NCI-H524 (cell line): ENCODE measurements around the gene PTPN3.
A peak's percentile ranks its signal among the peaks of the same experiment; 100 is the strongest.

ENCODE experiments used
- DNase-seq, 2 experiments: peaks; one replicate each; lab custom pipeline; 2025; lab: John Stamatoyannopoulos, UW

The PTPN3 gene

DNA sequence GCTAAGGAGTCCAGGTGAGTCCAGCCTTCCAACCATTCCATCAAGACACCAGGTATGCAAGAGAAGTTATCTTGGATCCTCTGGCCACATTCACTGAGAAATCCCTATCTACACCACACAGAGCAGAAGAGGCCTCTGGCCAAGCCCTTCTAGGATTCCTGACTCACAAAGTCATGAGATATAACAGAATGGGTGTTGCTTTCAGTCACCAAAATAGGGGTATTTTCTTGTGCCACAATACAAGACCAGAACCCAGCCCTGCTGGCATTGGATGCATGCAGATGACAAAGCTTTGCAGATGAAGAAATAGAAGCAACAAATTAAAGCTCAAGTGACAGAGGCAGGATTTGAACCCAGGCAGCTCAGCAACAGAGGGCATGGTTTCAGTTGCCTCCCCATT lies 73.5 kb downstream of the PTPN3 start:
- DNase-seq: no peak

DNA sequence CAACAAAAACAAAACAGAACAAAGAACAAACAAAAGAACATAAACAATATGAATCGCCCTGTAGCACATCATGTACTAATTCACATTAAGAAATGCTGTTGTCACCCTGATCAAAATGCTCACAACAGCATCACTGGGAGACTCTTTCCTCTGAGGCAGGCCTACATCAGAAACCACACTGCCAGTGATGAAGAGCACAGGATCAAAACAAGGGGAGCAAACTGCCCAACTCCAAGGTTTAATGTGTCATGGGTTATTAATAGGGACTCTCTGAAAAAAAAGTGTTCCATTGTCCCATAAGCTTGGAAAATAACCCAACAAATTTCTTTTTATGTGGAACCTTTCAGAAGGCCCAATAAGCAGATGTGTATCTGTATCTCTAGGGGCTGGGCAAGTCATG lies 74.2 kb downstream of the PTPN3 start:
- DNase-seq: no peak

DNA sequence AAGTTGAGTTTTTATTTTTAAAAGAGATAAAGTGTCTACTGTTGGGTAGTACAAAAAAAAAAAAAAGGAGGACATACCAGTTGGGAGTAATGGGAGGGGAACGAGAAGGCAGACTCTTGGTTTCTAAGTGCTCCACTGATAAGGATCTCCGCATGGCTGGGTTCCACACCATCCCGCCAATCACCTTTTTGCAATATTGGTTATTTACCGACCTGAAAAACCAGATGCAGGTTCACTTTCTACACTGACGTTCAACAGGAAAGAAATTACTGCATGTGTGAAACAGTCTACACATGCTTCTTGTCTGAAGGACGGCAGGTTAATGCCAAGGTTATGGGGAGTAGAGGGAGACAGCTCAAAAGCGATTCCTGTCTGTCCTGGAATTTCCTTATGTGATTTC lies 75.5 kb downstream of the PTPN3 start:
- DNase-seq: no peak

DNA sequence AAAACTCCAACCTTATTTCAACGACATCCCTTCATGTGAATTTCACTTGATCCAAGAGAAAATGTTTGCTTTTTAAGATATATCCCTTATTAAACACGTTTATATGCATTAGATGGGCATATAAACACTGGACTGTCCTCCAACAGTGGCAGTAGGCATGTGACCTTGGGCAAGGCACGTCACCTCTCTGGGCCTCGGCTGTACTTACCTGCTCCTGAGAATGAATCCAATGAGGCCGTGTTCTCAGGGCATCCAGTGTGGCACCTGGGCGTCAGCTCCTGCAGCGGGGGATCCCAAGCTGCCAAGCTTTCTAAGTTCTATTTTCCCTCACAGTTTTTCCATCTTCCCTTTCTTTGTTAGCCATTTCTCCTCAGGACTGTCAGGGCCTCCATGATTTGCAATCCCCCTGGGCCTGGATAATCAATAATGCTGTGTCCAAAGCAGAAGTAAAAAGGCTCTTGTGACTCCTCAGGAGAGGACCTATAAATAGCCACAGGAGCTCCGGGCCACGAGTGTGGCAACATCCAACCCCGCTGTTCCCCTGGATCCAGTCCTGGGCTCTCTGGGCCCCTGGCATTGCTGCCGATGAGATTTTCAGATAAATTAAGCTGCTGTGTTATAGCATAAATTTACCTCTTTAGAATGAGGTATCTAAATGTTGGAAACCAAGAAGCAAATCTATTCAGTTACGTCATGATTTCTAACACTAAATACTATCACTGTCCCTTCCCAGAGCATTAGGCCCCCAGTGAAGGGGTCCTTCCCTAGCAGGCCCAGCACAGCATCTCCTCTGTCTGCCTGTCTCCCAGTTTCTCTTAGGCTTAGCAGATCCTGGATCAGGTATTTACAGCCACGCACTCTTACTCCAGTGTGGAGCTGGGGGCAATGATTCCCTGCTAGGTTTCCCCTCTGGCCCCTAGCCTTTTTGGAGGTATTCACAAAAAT lies 76.8 kb downstream of the PTPN3 start:
- no peak for DNase-seq

DNA sequence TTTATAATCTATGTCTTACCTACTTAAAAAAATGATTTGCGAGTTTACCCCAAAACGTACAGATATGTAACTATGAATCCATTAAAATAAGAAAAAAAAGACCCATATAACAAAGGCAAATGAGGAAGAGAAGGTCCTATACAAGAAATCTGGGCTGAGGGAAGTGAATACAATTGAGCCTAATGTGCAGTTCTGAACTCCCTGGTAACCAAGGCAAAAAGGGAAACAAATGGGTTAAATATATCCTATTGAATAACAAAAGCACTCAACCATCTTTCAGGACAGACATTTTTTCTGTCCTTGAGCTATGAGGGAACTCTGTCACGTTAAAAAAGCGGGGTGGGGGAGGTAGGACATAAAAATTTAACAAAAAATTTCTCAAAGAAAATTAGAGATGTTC lies 78.6 kb downstream of the PTPN3 start:
- no peak for DNase-seq

DNA sequence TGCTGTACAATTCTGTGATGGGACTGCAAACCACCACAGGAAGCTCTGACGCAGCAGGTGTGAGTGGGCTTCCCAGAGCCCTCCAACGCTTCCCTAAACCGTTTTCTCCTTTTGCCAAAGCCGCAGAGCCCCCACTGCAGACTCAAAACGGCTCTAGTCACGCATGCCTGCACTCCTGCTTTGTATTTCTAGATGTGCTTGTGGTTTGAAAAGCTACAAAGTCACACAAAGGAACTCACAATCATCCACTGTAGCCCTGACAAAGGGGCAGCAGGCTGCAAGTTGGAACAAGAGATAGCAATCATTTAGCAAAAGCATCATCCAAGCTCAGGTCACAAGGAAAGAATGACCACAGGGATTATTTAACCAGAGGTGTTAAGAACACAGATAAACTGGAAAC lies 79.3 kb downstream of the PTPN3 start:
- DNase-seq: no peak

DNA sequence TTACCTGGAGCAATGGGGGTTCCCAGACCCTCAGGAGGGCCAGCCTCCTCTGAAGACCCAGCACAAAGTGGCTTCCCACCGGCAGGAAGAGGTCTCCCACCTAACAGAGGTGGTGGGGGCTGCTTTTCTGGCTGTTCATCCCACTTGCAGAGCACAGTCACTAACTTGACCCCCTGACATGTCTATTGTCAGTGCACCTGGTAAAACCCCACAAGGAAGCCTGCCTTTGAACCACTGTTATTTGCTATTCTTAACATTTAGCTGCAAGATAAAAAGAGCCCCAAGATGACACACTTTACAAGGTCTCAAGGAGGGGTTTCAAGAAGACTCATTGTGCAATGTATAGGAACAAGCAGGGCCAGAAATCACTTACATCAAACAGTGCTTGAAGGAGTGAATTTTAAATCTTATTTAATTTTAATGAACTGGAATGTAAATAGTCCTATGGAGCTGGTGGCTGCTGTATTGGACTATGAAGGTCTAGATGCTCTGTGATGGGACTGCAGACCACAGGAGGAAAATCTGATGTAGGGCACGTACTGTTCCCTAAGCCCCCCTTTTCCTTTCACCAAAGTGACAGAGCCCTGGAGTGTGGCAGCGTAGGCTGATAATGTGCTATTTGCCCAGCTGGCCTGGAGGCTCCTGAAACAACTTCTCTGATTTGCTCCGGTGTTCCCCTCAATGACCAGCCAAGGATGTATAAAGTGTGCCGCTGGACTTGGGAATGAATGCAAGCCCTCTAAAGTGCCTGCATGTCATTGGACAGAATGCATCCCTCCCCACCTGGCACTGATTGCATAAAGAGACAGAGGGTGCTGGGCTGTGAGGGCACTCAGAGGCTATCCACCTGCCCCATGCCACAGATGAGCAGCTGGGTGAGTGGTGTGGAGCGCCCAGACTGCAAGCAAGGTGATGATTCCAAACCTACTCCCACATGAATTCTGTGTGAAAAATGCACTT lies 80.2 kb downstream of the PTPN3 start:
- DNase-seq: peak; percentile 11 to 50

DNA sequence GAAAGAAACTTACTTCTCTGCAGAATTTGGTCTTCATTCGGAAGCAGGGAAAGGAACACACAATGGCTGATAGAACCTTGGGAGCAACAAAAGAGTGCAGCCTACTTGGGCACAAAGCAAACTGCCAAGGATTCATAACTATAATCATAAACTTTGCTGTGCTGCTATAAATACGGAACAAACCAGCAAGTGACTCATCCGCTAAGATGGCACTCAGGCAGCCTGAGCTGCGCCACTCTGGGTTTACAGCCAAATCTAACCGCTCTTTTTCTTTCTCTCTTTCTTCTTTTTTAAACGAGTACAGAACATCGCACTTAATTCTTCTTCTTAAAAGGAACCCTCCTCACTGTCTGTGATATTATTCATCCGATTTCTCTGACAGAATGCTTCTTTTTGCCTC lies 81.1 kb downstream of the PTPN3 start:
- no peak for DNase-seq

DNA sequence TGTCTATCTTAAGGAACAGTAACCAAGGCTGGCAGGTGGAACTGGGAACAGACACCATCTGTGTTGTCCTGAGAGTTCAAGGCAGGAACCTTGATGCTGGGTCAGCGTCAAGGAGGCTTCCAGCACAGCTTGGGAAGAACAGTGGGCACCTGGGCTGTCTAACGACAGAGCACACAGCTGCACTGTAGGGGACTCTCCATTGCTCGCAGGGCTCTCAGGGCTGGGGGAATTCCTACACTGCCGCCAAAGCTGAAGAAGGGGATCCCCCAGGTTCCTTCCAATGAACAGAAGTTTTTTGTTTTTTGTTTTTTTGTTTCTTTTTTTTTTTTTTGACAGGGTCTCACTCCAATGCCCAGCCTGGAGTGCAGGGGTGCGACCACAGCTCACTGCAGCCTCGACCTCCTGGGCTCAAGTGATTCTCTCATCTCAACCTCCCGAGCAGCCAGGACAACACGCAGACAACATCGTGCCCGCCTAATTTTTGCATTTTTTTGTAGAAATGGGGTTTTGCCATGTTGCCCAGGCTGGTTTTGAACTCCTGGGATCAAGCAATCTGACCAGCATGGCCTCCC lies 81.9 kb downstream of the PTPN3 start:
- DNase-seq: no peak

DNA sequence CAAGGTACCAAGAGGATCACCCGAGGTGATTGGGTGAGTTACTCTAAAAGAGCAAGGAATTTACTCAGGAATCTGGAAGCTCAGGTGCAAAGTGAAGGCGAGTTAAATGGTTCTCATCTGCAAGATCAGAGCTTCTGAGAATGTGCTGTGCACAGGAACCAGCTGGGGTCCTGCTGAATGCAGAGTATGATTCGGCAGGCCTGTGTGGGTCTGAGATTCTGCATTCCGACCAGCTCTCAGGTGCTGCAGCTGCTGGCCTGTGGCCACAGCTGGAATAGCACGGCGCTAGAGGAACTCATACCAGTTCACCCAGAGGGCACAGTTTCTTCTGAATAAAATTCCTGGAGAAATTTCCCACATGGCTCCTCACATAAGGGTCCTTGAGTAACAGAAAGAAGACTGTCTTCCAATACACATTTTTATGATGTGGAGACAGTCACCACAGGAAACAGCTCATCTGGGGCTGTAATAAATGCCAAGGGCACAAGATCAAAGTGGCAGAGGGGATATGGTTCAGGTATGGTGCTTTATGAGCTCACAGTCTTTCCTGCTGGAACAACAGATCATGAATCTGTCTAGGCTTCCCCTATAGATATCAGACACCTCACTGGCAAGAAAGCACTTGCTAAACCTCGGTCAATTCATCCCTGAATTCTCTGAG lies 83.9 kb downstream of the PTPN3 start:
- DNase-seq: no peak

DNA sequence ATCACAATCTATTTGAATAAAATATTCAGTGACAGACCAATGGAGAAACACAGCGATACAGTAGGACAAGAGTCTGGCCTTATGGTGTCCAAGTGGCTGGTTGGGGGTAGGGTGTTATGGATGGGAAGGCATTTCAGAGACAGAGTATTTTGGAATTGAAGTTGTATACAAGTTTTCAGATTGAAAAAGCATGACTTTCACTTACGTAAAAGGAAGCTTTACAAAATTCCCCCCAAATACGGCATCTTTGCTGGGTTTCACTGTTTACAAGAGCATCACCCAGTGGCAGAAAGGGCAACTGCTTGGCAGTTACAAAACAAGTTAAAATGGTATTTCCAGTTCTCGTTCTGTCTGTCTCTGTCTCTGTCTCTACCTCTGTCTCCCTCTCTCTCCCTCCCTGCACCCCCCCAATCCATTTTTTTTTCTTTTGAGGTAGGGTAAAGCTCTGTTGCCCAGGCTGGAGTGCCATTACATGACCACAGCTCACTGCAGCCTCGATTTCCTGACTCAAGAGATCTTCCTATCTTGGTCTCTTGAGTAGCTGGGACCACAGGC lies 86.2 kb downstream of the PTPN3 start:
- DNase-seq: peak in 1 of 2 experiments; percentile 67

DNA sequence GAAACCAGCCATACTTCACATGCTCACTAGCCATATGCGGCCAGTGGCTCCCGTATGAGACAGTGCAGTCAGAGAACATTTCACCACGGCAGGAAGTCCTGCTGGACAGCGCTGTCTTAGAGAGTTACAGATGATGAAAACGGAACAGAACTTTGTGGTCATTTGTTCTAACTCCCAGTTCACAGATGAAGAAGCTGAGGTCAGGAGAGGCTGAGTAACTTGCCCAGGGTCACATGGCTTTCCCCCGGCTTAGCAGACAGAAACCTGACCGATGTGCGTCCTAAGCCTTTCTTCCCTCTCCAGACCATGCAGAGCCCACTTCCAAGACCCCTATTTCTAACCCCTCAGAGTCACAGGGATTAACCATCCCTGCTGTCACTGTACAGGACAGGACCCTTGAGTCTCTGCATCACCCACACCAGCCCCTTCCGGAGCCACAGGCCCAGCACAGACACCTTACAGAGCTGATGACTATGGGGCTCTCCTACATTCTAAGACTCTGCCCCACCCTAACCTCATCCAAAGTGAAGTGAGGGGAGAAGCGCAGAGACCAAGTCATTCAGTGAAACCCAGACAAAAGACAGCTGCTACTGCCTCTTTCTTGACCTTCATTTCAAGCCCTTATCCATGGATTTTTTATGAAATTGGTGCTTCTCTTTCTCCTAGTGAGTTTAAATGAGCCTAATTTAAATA lies 86.9 kb downstream of the PTPN3 start:
- no peak for DNase-seq

DNA sequence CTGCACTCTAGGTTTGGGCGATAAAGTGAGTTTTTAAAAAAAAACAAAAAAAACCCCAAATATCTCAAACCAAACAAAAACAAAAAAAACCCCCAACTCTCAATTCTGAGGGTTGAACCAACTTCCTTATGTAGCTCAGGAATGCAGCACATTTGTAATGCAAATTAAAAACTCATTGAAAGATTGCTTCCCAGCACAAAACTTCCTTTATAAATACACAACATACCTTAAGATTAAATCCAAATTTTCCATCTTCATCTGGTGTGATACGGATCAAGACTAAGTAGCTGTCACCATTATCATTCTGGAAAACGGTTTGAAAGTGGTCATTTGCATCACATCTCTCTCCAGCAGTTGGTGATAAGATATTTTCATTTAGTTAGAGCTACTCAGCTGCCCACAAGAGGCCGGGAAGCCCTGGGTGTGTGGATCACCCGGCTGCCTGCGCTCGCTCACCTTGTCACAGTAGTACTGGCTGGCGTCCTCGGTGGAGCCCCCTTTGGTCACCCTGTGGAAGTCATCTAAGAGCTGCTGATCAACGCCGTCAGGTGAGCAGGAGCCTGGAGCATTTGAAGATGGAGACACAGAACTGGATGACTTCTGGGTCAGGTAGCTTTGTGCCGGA lies 88.2 kb downstream of the PTPN3 start:
- no peak for DNase-seq

DNA sequence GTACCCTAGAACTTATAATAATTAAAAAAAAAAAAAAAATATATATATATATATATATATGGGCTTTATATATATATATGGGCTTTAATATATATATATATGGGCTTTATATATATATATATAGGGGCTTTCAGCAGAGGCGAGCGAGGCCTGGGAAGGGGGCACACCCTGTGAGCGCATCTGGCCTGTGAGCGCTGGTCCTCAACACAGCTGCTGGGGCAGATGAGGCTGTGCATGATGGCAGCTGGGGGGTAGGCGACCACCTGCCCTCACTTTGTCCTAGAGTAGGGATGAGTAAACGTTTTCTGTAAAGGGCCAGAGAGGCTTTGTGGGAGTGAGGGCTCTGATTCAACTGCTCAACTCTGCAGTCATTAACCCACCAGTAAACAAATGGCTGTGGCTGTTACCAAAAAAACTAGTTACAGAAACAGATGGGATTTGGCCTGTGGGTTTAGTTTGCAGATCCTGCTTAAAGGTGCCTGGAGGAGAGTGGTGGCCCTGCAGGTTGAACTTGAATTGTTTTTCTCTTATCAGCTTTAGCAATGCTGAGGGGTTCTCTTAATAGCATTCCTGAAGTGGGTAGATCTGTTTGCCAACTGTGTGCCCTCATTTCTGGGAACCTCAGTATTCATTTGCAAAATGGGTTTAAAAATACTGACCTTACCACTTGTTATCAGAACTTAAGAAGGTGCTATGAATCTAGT lies 89.2 kb downstream of the PTPN3 start:
- peak; percentile 38 to 86 for DNase-seq

DNA sequence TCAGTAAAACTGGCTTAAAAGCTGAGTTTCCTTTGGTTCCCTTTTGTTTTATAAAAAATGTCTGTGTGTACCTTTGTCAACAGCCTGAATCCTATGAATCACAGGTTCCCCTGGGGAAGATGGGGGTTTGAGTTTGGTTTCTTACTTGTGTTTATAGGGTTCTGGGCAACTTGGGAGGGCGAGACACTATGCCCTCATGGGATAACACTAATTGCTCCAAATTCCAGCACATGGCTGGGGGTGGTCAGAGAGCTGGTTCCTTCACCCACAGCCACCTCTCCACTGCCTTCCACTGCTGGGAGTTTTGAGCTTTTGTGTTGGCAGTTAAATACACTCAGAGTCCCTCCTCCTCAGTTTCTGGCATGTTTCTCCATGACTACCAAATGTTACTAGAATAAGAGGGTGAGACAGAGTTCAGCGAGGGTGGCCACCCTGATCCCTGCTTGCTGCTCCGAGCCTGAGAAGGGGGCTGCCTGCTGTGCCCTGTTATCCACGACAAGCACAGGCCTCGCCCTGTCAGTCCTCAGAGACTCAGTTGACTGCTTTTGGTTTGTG lies 94.3 kb downstream of the PTPN3 start:
- DNase-seq: no peak

DNA sequence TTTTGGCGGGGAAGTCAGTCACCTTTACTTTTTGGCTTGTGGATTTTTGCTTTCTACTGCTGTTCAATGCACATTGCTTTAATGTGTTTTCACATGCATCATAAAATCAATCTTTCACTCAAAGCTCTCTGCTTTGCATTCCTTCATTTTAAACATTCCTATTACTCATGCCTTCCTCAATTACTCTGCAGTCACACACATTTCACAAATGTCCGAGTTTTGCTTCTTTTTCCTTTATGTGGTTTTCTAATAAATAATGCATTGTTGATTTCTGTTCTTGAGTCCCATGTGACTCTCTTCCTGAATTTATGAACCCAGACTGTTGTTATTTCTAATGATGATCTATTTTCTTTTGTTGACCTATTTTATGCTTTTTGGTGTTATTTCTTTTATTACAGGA lies 95.0 kb downstream of the PTPN3 start:
- DNase-seq: no peak

DNA sequence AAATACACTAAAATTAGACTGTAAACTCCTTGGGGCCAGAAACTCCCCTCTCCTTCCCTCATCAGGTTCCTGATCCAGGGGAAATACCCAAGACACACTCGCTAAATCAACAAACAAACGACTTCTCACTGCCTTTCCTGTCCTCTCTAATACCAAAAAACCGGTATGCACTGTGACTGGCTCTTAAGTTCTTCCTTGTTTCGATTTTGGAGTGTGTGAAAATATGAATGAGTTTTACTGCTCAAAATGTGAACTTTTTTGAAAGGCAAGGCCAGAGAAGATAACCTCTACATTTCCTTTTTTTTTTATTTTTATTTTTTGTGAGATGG lies 96.2 kb downstream of the PTPN3 start:
- DNase-seq: no peak

DNA sequence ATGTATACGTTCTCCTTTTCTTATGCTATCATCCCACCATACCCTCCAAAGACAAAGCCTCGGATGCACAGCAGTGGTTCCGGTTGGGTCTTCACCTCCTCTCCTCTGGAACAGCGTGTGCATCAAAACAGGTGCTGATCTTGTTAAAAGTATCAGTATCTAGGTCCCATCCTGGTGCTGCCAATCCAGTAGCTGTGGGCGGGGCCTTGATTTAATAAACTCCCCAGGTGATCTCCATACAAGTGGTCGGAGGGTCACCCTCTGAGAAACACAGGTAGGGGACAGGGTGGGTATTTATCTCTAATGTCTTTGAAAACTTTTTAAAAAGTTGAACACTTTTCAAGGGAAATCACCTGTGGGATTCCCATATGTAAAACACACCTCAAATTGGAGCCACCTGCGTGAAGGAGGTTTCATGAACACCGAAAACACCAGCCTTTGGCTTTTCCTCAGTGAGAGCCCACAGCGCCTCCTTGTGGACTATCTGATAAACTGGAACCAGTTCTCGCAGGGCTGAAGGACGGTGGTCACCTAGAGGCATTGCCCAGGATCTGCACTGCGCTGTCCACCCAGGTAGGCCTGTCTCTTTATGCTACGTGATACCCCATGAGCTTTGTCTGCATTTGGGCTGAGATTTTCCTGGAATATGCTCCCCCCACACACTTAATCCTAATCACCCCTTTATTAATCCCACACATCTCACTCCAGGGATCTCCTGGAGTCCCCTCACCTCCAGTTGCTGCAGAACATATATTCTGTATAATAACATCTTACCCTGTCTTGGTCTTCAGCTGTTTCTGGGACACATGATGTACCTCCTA lies 96.7 kb downstream of the PTPN3 start:
- DNase-seq: peak; percentile 69 to 88

DNA sequence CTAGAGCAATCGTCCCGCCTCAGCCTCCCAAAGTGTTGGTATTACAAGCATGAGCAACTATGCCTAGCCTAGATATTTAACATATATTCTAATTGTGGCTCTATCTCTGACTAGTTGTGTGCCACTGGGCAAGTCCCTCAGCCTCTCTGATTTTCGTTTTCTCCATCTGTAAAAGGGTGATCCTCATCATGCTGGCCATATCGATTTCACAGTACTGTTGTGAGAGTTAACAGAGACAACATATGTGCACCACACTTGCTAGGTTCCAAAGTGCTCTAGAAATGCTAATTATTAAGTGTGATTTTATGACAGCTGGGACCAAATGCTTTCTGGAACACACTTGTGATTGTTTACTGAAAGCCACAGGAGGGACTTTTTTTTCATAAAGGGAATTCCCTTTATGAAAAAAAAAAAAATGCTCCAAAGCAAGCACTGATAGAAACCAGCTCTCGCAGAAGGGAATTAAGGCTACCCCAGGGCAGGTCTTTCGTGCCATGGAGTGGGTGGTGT lies 98.8 kb downstream of the PTPN3 start:
- DNase-seq: peak; percentile 68 to 95
